Neural cell (in vitro differentiated cells): ENCODE results near the gene NEU2. TPM values are rescaled to one million over a fixed set of nuclear protein-coding genes. Genes with fewer than 3 reads are reported as not detected.

Source experiments
- H2AFZ ChIP-seq: fragments of 200-600, 300-800 bp; sonication (generic), shearing (Covaris generic); 2 replicates; pipeline ENCODE4 v1.6.0; 2014; ENCODE audit warnings: low read depth, mild to moderate bottlenecking, antibody characterized with exemption, low read length, moderate library complexity
- H3F3A ChIP-seq: fragments of 200-600 bp; shearing (Covaris generic); 2 replicates; pipeline ENCODE4 v1.6.1; 2016; ENCODE audit warnings: mild to moderate bottlenecking, moderate library complexity, mixed read lengths, antibody characterized with exemption, low read length; ENCODE audit not compliant: insufficient read depth, poor library complexity, severe bottlenecking
- H3K27ac ChIP-seq: fragments of 200-600, 300-800 bp; sonication (generic), shearing (Covaris generic); 2 replicates; pipeline ENCODE4 v1.5.1; 2014; ENCODE audit warnings: mild to moderate bottlenecking, low read length, moderate library complexity
- H3K27me3 ChIP-seq: fragments of 300-800, 200-600 bp; sonication (generic), shearing (Covaris generic); 2 replicates; pipeline ENCODE4 v1.6.0; 2014; ENCODE audit warnings: mild to moderate bottlenecking, low read depth, low read length, moderate library complexity; ENCODE audit not compliant: insufficient read depth
- H3K36me3 ChIP-seq: fragments of 300-800, 200-600 bp; sonication (generic), shearing (Covaris generic); 2 replicates; pipeline ENCODE4 v1.5.1; 2014; ENCODE audit warnings: mild to moderate bottlenecking, antibody characterized with exemption, low read length, moderate library complexity; ENCODE audit not compliant: insufficient read depth
- H3K4me2 ChIP-seq: fragments of 300-800, 200-600 bp; sonication (generic), shearing (Covaris generic); 2 replicates; pipeline ENCODE4 v1.6.0; 2014; ENCODE audit warnings: mild to moderate bottlenecking, low read length
- H3K4me3 ChIP-seq: fragments of 300-800, 200-600 bp; sonication (generic), shearing (Covaris generic); 2 replicates; pipeline ENCODE4 v1.5.1; 2014; ENCODE audit warnings: mild to moderate bottlenecking, low read length, moderate library complexity
- H3K79me2 ChIP-seq: fragments of 200-600 bp; shearing (Covaris generic); replicated peaks from 2 replicates; pipeline ENCODE4 v1.6.0; 2014; ENCODE audit warnings: mild to moderate bottlenecking, low read length, moderate library complexity; ENCODE audit not compliant: insufficient read depth
- H3K9ac ChIP-seq: fragments of 300-800, 200-600 bp; sonication (generic), shearing (Covaris generic); 2 replicates; pipeline ENCODE4 v1.6.1; 2016; ENCODE audit warnings: mild to moderate bottlenecking, low read length, mixed read lengths
- H3K9me2 ChIP-seq: fragments of 200-600 bp; shearing (Covaris generic); 2 replicates; pipeline ENCODE4 v1.6.1; 2016; ENCODE audit warnings: mild to moderate bottlenecking, low read length, mixed read lengths; ENCODE audit not compliant: insufficient read depth
- H3K9me3 ChIP-seq: fragments of 200-600, 300-800 bp; sonication (generic), shearing (Covaris generic); 2 replicates; pipeline ENCODE4 v1.6.1; 2016; ENCODE audit warnings: mild to moderate bottlenecking, mixed run types, low read length, moderate library complexity, mixed read lengths
- H4K20me1 ChIP-seq: fragments of 200-600 bp; shearing (Covaris generic); 2 replicates; pipeline ENCODE4 v1.6.1; 2016; ENCODE audit warnings: mild to moderate bottlenecking, mixed run types; ENCODE audit not compliant: insufficient read depth
- CTCF ChIP-seq: fragments of 450-650 bp; IDR thresholded peaks from 2 replicates; pipeline ENCODE4 v1.5.1; 2014; ENCODE audit warnings: antibody characterized with exemption, mild to moderate bottlenecking, moderate library complexity; ENCODE audit not compliant: poor library complexity, severe bottlenecking
- EP300 ChIP-seq: fragments of 450-650 bp; conservative IDR thresholded peaks from 2 replicates; pipeline ENCODE4 v1.6.1; 2014; ENCODE audit warnings: antibody characterized with exemption, mild to moderate bottlenecking, moderate library complexity; ENCODE audit not compliant: poor library complexity, severe bottlenecking
- EZH2 ChIP-seq: fragments of 200-600, 300-800 bp; shearing (Covaris generic), sonication (generic); IDR thresholded peaks from 2 replicates; pipeline ENCODE4 v1.6.1; 2014; ENCODE audit warnings: antibody characterized with exemption, low read length, borderline replicate concordance, mild to moderate bottlenecking; ENCODE audit not compliant: insufficient read depth, poor library complexity, severe bottlenecking
- MXI1 ChIP-seq: fragments of 450-650 bp; conservative IDR thresholded peaks from 2 replicates; pipeline ENCODE4 v1.6.1; 2014; ENCODE audit warnings: antibody characterized with exemption, mild to moderate bottlenecking; ENCODE audit not compliant: poor library complexity, severe bottlenecking
- POLR2AphosphoS5 ChIP-seq: IDR thresholded peaks from 2 replicates; pipeline ENCODE4 v1.6.1; 2012
- RAD21 ChIP-seq: fragments of 450-650 bp; conservative IDR thresholded peaks from 2 replicates; pipeline ENCODE4 v1.6.1; 2014; ENCODE audit warnings: antibody characterized with exemption, mild to moderate bottlenecking, moderate library complexity
- REST ChIP-seq: IDR thresholded peaks from 2 replicates; pipeline ENCODE4 v1.6.1; 2012; ENCODE audit warnings: borderline replicate concordance
- SMC3 ChIP-seq: fragments of 450-650 bp; conservative IDR thresholded peaks from 2 replicates; pipeline ENCODE4 v1.6.1; 2014; ENCODE audit warnings: antibody characterized with exemption, mild to moderate bottlenecking, moderate library complexity; ENCODE audit not compliant: poor library complexity
- TAF1 ChIP-seq: IDR thresholded peaks from 2 replicates; pipeline ENCODE4 v1.6.1; 2012; ENCODE audit warnings: low read depth
- polyA plus RNA-seq: library from polyadenylated mRNA; depleted of rRNA; stranded (reverse); fragments of >200 nt; gene quantifications from 2 replicates; pipeline ENCODE4 v1.2.3, GENCODE V29; 2014

The NEU2 gene
- polyA plus RNA-seq, 1 donor from 2014 or later = not detected

DNA sequence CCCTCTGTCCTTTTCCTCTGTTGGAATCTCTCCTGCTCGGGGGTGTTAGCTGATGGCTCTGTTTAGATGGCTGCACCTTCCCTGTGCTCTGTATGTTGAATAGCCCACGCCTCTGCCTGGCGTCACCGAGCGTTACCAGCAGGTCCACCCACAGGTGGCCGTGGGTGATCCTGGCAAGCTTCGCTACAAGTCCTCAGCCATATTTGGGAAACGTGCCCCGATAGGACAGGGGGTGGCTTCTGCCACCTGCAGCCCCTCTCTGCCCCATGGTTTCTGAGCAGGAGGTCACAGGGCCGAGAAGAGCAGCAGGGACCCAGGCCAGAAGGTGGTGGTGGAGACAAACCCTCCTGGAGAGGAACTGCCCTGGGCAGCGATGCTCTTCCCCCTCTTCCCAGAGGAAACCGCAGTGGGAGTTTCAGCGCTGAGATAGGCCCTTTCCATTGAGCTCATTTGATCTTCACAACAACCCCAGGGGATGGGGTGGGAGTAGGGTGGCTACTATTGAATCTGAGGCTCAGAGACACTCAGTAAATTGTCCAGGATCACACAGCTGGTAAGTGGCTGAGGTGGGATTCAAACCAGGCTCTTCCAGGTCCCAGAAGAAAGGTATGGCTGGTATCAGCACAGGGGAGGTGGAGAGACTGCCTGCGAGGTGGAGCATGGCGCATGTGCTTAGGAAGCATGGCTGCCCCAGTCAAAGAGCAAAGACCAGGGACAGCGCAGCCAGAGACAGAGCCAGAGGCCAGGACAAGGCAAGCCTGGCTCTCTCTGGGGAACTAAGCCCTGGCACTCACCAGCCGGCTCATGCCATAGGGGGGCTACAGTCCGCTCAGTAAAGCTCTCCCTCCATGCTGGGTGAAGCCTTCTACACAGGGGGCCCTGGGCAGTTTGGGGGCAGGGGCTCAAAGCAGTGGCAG is 34.5 kb upstream of the NEU2 start:
- Histone ChIP-seq H4K20me1 (no peaks in the 10 kb centered on the region), H3K9ac (no peak overlapping the region), H3K9me3 (no peaks in the 10 kb centered on the region), H3F3A (no peaks in the 10 kb centered on the region), H3K4me2 (no peak overlapping the region), H3K4me3 (no peak overlapping the region), H3K9me2 (no peaks in the 10 kb centered on the region), H3K27ac (no peak overlapping the region), H3K27me3 (no peaks in the 10 kb centered on the region), H2AFZ (no peak overlapping the region), H3K36me3 (no peaks in the 10 kb centered on the region), H3K79me2 (no peaks in the 10 kb centered on the region)
- TF ChIP-seq RAD21 = no peak
- TF ChIP-seq SMC3 = no peak
- no peak for TF ChIP-seq POLR2AphosphoS5
- no peak for TF ChIP-seq EP300
- no peak for TF ChIP-seq TAF1
- TF ChIP-seq EZH2 = no peak
- no peak for TF ChIP-seq REST
- no peak for TF ChIP-seq MXI1
- TF ChIP-seq CTCF = no peak

DNA sequence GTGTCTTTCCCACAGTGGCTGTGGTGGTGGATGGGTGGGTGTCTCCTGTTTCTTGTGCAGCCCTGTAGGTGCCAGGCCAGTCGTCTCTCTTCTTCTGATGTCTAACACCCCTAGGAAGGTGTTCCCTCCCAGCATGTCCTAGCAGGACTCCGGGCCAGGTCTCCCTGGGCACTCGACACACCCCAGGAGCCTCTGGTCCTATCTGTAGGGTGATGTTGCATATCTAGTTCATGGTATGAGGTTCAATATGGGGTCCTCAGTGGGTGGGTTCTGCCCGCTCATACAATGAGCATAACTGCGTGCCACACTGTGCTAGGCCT is 33.8 kb upstream of the NEU2 start:
- no peak overlapping the region for H3K4me2 ChIP-seq
- no peaks in the 10 kb centered on the region for H3K9me2 ChIP-seq
- H3K79me2 ChIP-seq = no peaks in the 10 kb centered on the region
- no peak overlapping the region for H3K9ac ChIP-seq
- H3K27me3 ChIP-seq = no peaks in the 10 kb centered on the region
- no peaks in the 10 kb centered on the region for H3K36me3 ChIP-seq
- H4K20me1 ChIP-seq = no peaks in the 10 kb centered on the region
- no peak for TF ChIP-seq CTCF
- TF ChIP-seq RAD21 = no peak
- TF ChIP-seq POLR2AphosphoS5 = no peak
- TF ChIP-seq MXI1 = no peak
- TF ChIP-seq EP300 = no peak
- TF ChIP-seq EZH2 = no peak
- no peak for TF ChIP-seq TAF1
- TF ChIP-seq REST = no peak
- no peak for TF ChIP-seq SMC3
- no peak overlapping the region for H3K27ac ChIP-seq
- no peaks in the 10 kb centered on the region for H3F3A ChIP-seq
- no peaks in the 10 kb centered on the region for H3K9me3 ChIP-seq
- no peak overlapping the region for H2AFZ ChIP-seq
- H3K4me3 ChIP-seq = no peak overlapping the region
